Adrenal gland (tissue), 5 donors: ENCODE results near the gene FARSB.

Experiments used
- CTCF ChIP-seq, 6 experiments: fragments of 450-650 bp in 4 of 6; fragments of 200-600 bp in 2 of 6; sonication (generic) in 1 of 6; IDR thresholded peaks; 1 replicate in 5 of 6; 2 replicates in 1 of 6; pipeline versions ENCODE4 v1.5.1 to v1.8.0; 2016 to 2021; ENCODE audit warnings: antibody characterized with exemption in 6 of 6, mild to moderate bottlenecking in 2 of 6, moderate library complexity in 1 of 6
- POLR2A ChIP-seq, 2 donors: fragments of 450-650 bp; IDR thresholded peaks; one replicate each; pipeline ENCODE4 v1.6.1; 2017; ENCODE audit warnings: antibody characterized with exemption in 2 of 2, mild to moderate bottlenecking in 2 of 2, moderate library complexity in 1 of 2
- donor health status: DM: no; HTN: no; CAD: no.

GRCh38 chr2:222575618-222576017 lies 80.3 kb downstream of the FARSB start:
- TF ChIP-seq CTCF (IDR thresholded peaks at IDR 0.05), result no peak
- TF ChIP-seq POLR2A (IDR thresholded peaks at IDR 0.05), result no peak
